ENCODE results near the gene SLC38A10. TPM values are rescaled to one million over a fixed set of nuclear protein-coding genes. Genes with fewer than 3 reads are reported as not detected.

Gene SLC38A10
- total and polyA plus RNA-seq, 2 of the 4 experiments (the other 2 are of a cell fraction): 12.7 to 46.7 TPM

GRCh38 chr17:81323083-81323369 is 27.9 kb upstream of the SLC38A10 start:
- 83% methylated on average over 7 of the region's 10 CpGs; no CpG with 5 or more reads in 1 of the 2 experiments for WGBS, 2 experiments (ENCODE audit: extremely low coverage in 2 of 2, insufficient read length in 1 of 2)
- intact Hi-C loops (cut with micrococcal nuclease) (no loop called here), dilution Hi-C loops (cut with HindIII; ENCODE audit: low sequenced_read_pairs, unreplicated experiment) (no loop called here), in situ Hi-C loops (cut with MboI; ENCODE audit: low sequenced_read_pairs) (no loop called here)
- H4K20me1 ChIP-seq (ENCODE audit: insufficient read depth, low read length): no peaks in the 10 kb centered on the region
- no peak overlapping the region for H2BK15ac ChIP-seq (ENCODE audit: low read depth, low read length)
- no peak overlapping the region for H2BK20ac ChIP-seq (ENCODE audit: low read depth, low read length)
- no peaks in the 10 kb centered on the region for H3K9me3 ChIP-seq (ENCODE audit: control insufficient read depth, insufficient read depth, low read length)
- H4K8ac ChIP-seq (ENCODE audit: low read depth in 2 of 2, low read length in 2 of 2): no peak overlapping the region
- H3K23ac ChIP-seq (ENCODE audit: low read depth, low read length): no peak overlapping the region
- H3K79me1 ChIP-seq (ENCODE audit: low read depth in 1 of 2, low read length in 2 of 2): no peaks in the 10 kb centered on the region
- no peak overlapping the region for H3K18ac ChIP-seq (ENCODE audit: low read depth, low read length)
- H3K4me3 ChIP-seq (ENCODE audit: insufficient read depth, low read depth, low read length): no peak overlapping the region
- BruUV-seq (replicated peaks): no TSS peak
- H3K4me1 ChIP-seq (ENCODE audit: control insufficient read depth, insufficient read depth, low read length): peaks cover 2% of the 10 kb centered on the region; the same call in 1 of the 2 replicates
- peaks cover 12% of the 10 kb centered on the region for H3K27me3 ChIP-seq (ENCODE audit: control insufficient read depth, insufficient read depth, low read length)
- TF ChIP-seq POLR2A (IDR thresholded peaks at IDR 0.05; ENCODE audit: low read depth, low read length) (no peak), CHD1 (IDR thresholded peaks at IDR 0.05; ENCODE audit: low read depth, low read length) (no peak), USF2 (IDR thresholded peaks at IDR 0.05; ENCODE audit: low read depth, low read length) (no peak), RCOR1 (IDR thresholded peaks at IDR 0.05; ENCODE audit: insufficient replicate concordance, low read length) (no peak), ELK1 (IDR thresholded peaks at IDR 0.05; ENCODE audit: borderline replicate concordance, low read depth, low read length) (no peak), RAD21 (IDR thresholded peaks at IDR 0.05; ENCODE audit: low read length) (no peak), MXI1 (IDR thresholded peaks at IDR 0.05; ENCODE audit: borderline replicate concordance, low read depth, low read length) (no peak), CTCF (conservative IDR thresholded peaks at IDR 0.05; ENCODE audit: low read depth, low read length) (no peak), NFE2L2 (IDR thresholded peaks at IDR 0.05; ENCODE audit: low read depth, low read length) (no peak), FOS (IDR thresholded peaks at IDR 0.05; ENCODE audit: low read depth, low read length) (no peak), SMC3 (IDR thresholded peaks at IDR 0.05; ENCODE audit: low read depth, low read length) (no peak)
- ChIA-PET CTCF (no interaction called here), POLR2A (ENCODE audit: unreplicated experiment) (no interaction called here)
- no peak overlapping the region for H2BK5ac ChIP-seq (ENCODE audit: low read depth, low read length, poor library complexity, severe bottlenecking)
- H3K36me3 ChIP-seq (ENCODE audit: control insufficient read depth, insufficient read depth, low read length): no peaks in the 10 kb centered on the region
- no peak overlapping the region for H2AK5ac ChIP-seq (ENCODE audit: low read depth, low read length)
- no peak overlapping the region for H3K4me2 ChIP-seq (ENCODE audit: low read depth, low read length)
- H2AFZ ChIP-seq (replicated peaks; ENCODE audit: low read length, poor library complexity): no peak overlapping the region
- no peak overlapping the region for H2BK120ac ChIP-seq (ENCODE audit: low read depth, low read length)
- peak overlapping the region; percentile 61 for H2AK9ac ChIP-seq (replicated peaks; ENCODE audit: low read depth, low read length, poor library complexity)
- H3K14ac ChIP-seq (replicated peaks; ENCODE audit: low read depth, low read length): no peak overlapping the region
- H3K4ac ChIP-seq (ENCODE audit: low read depth, low read length): no peak overlapping the region
- no peak overlapping the region for H3K27ac ChIP-seq (ENCODE audit: insufficient read depth, low read length)
- H3K9me1 ChIP-seq (ENCODE audit: insufficient read depth, low read length): peaks cover 3% of the 10 kb centered on the region; the same call in 1 of the 2 replicates
- H3K56ac ChIP-seq (ENCODE audit: extremely low read depth, insufficient read depth, low read length): no peak overlapping the region
- ATAC-seq (ENCODE audit: low read depth) (no peak), DNase-seq (no peak)
- no peak overlapping the region for H4K91ac ChIP-seq (ENCODE audit: insufficient read depth, low read depth, low read length)
- H3K9ac ChIP-seq (ENCODE audit: low read depth, low read length): no peak overlapping the region
- H4K5ac ChIP-seq (ENCODE audit: low read depth, low read length): no peak overlapping the region

Data from IMR-90 (cell line).